Osteocyte (in vitro differentiated cells): ENCODE results near the gene ARHGAP22. TPM values are rescaled to one million over a fixed set of nuclear protein-coding genes. Genes with fewer than 3 reads are reported as not detected.
A peak's percentile ranks its signal among the peaks of the same experiment; 100 is the strongest.

Experiments
- DNase-seq: peaks from one replicate; pipeline ENCODE4 v3.0.0; 2021; ENCODE audit warnings: mixed read lengths; ENCODE audit not compliant: unreplicated experiment; ENCODE audit errors: extremely low spot score
- H3K27ac Mint-ChIP-seq: one replicate; pipeline ENCODE4 v1.8.0; 2021; ENCODE audit warnings: mild to moderate bottlenecking, mixed read lengths; ENCODE audit not compliant: unreplicated experiment
- H3K27me3 Mint-ChIP-seq: one replicate; pipeline ENCODE4 v1.8.0; 2021; ENCODE audit warnings: mixed read lengths; ENCODE audit not compliant: unreplicated experiment
- H3K36me3 Mint-ChIP-seq: one replicate; pipeline ENCODE4 v1.8.0; 2021; ENCODE audit warnings: mixed read lengths; ENCODE audit not compliant: unreplicated experiment
- H3K4me1 Mint-ChIP-seq: one replicate; pipeline ENCODE4 v1.8.0; 2021; ENCODE audit warnings: mixed read lengths; ENCODE audit not compliant: unreplicated experiment
- H3K4me3 Mint-ChIP-seq: one replicate; pipeline ENCODE4 v1.8.0; 2021; ENCODE audit warnings: mild to moderate bottlenecking, moderate library complexity, mixed read lengths; ENCODE audit not compliant: unreplicated experiment
- H3K9me3 Mint-ChIP-seq: one replicate; pipeline ENCODE4 v1.8.0; 2021; ENCODE audit warnings: mixed read lengths; ENCODE audit not compliant: unreplicated experiment
- total RNA-seq: library from RNA; stranded (reverse); gene quantifications from 2 replicates; pipeline ENCODE4 v1.2.1, GENCODE V29; 2021
- TF ChIP-seq, protein P1 (sequence below): fragments of 200-600 bp; sonication (generic); IDR thresholded peaks from 2 replicates; pipeline ENCODE4 v1.5.0; 2021; ENCODE audit warnings: antibody characterized with exemption, mild to moderate bottlenecking, moderate library complexity

Gene ARHGAP22
- total RNA-seq, 1 donor from 2014 or later = 0.64 TPM

DNA sequence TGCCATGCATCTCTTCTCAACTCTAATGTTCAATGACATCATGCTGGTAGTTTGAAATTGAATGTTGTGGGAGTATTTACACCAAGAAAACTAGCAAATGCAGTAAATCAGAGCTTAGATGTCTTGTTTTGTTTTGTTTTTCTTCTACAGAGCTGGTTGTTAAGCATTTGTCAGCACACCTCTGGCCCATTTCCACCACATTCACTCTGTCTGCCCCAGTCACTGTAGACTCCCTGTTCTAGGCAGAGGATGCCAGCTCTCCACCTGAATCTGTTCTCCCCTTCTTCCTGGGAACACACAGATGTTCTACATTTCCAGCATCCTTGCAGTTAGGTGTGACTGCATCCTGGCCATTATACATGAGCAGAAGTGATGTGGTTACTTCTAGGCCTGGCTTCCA is 4.1 kb upstream of the ARHGAP22 start:
- H3K27ac Mint-ChIP-seq = no peak overlapping the region

DNA sequence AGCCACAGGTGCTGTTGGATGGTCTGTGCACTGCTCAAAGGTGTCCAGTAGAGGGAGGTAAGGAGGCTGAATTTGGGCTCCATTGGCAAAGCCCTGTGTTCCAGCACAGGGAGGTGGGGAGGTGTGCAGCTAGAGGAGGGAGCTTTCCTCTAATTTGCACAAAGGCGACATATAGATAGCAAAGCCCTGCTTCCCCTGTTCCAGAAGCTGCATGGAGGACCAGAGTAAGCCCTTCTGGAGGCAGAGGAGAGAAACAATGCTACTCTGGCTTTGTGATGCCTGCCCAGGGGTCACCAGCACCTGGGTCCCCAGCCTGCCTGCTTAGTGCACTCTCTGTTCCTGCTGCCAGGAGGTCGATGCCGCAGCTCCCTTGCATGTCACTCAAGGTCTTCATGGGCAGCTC is 3.4 kb upstream of the ARHGAP22 start:
- TF ChIP-seq, protein P1, sequence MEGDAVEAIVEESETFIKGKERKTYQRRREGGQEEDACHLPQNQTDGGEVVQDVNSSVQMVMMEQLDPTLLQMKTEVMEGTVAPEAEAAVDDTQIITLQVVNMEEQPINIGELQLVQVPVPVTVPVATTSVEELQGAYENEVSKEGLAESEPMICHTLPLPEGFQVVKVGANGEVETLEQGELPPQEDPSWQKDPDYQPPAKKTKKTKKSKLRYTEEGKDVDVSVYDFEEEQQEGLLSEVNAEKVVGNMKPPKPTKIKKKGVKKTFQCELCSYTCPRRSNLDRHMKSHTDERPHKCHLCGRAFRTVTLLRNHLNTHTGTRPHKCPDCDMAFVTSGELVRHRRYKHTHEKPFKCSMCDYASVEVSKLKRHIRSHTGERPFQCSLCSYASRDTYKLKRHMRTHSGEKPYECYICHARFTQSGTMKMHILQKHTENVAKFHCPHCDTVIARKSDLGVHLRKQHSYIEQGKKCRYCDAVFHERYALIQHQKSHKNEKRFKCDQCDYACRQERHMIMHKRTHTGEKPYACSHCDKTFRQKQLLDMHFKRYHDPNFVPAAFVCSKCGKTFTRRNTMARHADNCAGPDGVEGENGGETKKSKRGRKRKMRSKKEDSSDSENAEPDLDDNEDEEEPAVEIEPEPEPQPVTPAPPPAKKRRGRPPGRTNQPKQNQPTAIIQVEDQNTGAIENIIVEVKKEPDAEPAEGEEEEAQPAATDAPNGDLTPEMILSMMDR = peak; percentile 59
- Mint-ChIP-seq H3K9me3 (no peaks in the 10 kb centered on the region), H3K36me3 (no peaks in the 10 kb centered on the region), H3K4me1 (peaks cover 29% of the 10 kb centered on the region), H3K4me3 (no peak overlapping the region), H3K27me3 (no peaks in the 10 kb centered on the region), H3K27ac (no peak overlapping the region)
- peak; percentile 42 for DNase-seq

More for the DNA sequence above, 4.1 kb upstream of the ARHGAP22 start:
- peaks cover 26% of the 10 kb centered on the region for H3K4me1 Mint-ChIP-seq
- DNase-seq = peak; percentile 34
- H3K27me3 Mint-ChIP-seq = no peaks in the 10 kb centered on the region
- H3K9me3 Mint-ChIP-seq = no peaks in the 10 kb centered on the region
- H3K4me3 Mint-ChIP-seq = no peak overlapping the region
- TF ChIP-seq, protein P1 = no peak
- no peaks in the 10 kb centered on the region for H3K36me3 Mint-ChIP-seq

DNA sequence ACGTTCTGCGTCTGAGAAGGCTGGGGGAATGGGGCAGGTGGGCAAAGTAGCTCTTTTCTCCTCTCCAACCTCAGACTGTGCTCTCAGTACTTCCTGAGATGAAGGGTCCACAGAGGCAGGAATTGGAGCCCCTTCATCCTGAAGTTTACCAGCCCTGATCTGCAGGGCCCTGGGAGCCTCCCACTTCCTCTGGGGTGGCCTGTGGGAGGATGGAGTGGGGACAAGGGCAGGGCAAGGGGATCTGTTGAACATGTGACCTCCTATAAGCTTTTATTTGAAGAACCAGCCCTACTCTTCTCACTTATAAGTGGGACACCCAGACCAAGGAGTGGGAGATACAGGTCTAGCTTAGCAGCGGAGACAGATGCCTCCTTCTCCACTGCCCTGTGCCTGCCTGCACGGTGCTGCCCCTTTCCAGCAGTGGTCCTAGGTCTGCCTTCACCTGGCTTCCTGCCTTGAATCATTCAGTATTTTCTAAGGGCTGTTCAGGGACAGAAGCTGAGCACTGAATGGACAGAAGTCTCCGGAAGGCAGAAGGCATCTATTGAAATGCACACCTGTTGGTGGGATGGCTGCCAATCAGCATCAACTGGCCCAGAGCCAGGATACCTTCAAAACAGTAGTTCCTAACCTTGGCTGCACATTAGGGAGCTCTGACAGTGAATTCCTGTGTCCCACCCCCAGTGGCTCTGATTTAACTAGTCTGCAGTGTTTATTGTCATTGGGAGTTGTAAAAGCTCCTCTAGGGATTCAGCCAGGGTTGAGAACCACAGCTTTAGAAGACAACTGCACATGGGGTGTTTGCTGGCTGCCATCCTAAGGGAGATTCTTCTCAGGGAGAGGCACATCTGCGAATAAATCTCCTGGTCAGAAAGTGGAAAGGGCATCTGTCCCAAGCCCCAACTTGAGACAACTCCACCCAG is 2.7 kb upstream of the ARHGAP22 start:
- H3K9me3 Mint-ChIP-seq = no peaks in the 10 kb centered on the region
- no peaks in the 10 kb centered on the region for H3K27me3 Mint-ChIP-seq
- TF ChIP-seq, protein P1 = no peak
- no peaks in the 10 kb centered on the region for H3K36me3 Mint-ChIP-seq
- H3K4me1 Mint-ChIP-seq = peaks cover 28% of the 10 kb centered on the region
- peak; percentile 63 for DNase-seq
- H3K27ac Mint-ChIP-seq = peak overlapping the region; percentile 55
- no peak overlapping the region for H3K4me3 Mint-ChIP-seq

DNA sequence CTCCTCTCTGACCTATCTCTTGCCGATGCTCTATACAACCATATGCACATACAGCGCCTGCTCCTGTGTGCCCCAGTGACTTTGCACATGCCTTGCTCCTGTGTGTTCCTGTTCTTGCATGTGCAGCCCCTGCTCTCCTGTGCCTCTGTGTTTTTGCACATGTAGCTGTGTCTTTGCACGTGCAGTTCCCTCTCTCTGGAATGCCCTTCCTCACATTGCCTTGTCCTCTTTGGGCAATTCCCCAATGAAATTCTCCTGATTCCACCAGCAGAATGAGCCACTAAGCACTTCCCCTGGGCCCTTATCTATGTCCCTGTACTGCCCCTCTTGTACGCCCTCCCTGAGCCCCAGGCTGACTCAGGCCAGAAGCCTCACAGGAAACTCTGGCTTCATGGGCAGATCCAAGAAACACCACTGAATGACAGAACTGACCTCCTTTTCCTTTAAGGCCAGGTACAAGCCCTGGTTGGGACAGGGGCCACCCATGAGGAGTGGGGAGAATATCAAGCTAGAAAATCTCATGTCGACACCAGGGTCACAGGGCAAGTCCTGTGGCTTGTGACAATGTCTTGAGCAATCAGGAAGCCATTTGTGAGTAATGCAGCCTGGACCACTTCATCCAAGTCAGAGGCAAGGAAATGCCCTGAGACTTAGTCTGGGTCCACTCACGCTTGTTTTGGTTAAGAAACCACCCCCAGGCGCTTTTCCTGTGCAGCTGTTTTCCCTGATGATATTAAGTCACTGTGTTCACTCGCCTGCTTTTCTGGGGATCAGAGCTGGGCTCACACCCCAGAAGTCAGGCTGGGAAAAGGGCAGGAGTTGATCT is 1.9 kb upstream of the ARHGAP22 start:
- Mint-ChIP-seq H3K36me3 (no peaks in the 10 kb centered on the region), H3K4me3 (no peak overlapping the region), H3K4me1 (peaks cover 22% of the 10 kb centered on the region), H3K27ac (peak overlapping the region; percentile 55), H3K9me3 (no peaks in the 10 kb centered on the region), H3K27me3 (no peaks in the 10 kb centered on the region)
- TF ChIP-seq, protein P1 = no peak
- peak; percentile 83 for DNase-seq
